ENCODE measurements around the gene EXOC5. TPM values are rescaled to one million over a fixed set of nuclear protein-coding genes. Genes with fewer than 3 reads are reported as not detected.

Gene EXOC5
- total RNA-seq, 1 experiment from 2014 or later = 51.0 TPM

DNA sequence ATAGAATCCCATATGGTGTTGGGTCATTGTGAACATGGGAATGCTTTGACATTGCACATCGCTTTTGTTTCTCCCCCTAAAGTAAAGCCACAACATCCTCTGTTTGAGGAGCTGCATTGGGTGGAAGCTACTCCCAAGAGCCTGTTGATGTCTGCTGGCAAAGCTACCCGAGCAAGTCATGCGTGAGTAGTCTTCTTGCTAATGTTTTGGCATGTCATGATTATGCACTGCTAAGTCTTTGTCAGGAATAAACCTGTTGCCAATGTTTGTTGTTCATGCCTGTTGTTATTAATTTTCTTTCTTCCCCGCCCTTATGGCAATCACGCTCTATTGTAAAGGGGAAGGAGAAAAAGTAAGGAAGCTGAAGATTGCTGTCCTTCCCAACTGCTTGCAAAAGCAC is 97.3 kb downstream of the EXOC5 start:
- no peaks in the 10 kb centered on the region for H4K20me1 ChIP-seq (ENCODE audit: insufficient read depth)
- H3K9me2 ChIP-seq (ENCODE audit: insufficient read depth) = no peaks in the 10 kb centered on the region
- DNase-seq = no peak
- POLR2A ChIA-PET (ENCODE audit: unreplicated experiment) = no interaction called here
- no peak overlapping the region for H3K4me2 ChIP-seq
- H3K36me3 ChIP-seq (ENCODE audit: low read depth) = no peaks in the 10 kb centered on the region
- no peaks in the 10 kb centered on the region for H3K79me2 ChIP-seq (ENCODE audit: low read depth)
- H3K27me3 ChIP-seq (ENCODE audit: insufficient read depth, low read depth) = no peaks in the 10 kb centered on the region
- no peaks in the 10 kb centered on the region for H3K4me1 ChIP-seq (replicated peaks; ENCODE audit: insufficient read depth)
- intact Hi-C loops (cut with micrococcal nuclease; ENCODE audit: unreplicated experiment) = no loop called here
- no peak overlapping the region for H3K27ac ChIP-seq
- H2AFZ ChIP-seq = no peak overlapping the region
- CTCF ChIA-PET = no interaction called here
- H3K4me3 ChIP-seq = no peak overlapping the region
- no peaks in the 10 kb centered on the region for H3F3A ChIP-seq (ENCODE audit: insufficient read depth, low read depth)
- TF ChIP-seq, protein P1, sequence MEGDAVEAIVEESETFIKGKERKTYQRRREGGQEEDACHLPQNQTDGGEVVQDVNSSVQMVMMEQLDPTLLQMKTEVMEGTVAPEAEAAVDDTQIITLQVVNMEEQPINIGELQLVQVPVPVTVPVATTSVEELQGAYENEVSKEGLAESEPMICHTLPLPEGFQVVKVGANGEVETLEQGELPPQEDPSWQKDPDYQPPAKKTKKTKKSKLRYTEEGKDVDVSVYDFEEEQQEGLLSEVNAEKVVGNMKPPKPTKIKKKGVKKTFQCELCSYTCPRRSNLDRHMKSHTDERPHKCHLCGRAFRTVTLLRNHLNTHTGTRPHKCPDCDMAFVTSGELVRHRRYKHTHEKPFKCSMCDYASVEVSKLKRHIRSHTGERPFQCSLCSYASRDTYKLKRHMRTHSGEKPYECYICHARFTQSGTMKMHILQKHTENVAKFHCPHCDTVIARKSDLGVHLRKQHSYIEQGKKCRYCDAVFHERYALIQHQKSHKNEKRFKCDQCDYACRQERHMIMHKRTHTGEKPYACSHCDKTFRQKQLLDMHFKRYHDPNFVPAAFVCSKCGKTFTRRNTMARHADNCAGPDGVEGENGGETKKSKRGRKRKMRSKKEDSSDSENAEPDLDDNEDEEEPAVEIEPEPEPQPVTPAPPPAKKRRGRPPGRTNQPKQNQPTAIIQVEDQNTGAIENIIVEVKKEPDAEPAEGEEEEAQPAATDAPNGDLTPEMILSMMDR (conservative IDR thresholded peaks at IDR 0.05) = no peak
- TF ChIP-seq EZH2 (IDR thresholded peaks at IDR 0.05; ENCODE audit: low read depth) = no peak
- BruUV-seq (replicated peaks) = no TSS peak
- H3K9me3 ChIP-seq (ENCODE audit: insufficient read depth, low read depth) = no peaks in the 10 kb centered on the region

GRCh38 chr14:57169901-57170300 is 98.8 kb downstream of the EXOC5 start:
- no peak for DNase-seq
- ChIA-PET POLR2A (ENCODE audit: unreplicated experiment) (no interaction called here), CTCF (no interaction called here)
- Histone ChIP-seq H3K27ac (no peak overlapping the region), H3K27me3 (ENCODE audit: insufficient read depth, low read depth) (no peaks in the 10 kb centered on the region), H3K4me2 (no peak overlapping the region), H4K20me1 (ENCODE audit: insufficient read depth) (no peaks in the 10 kb centered on the region), H3K9me2 (ENCODE audit: insufficient read depth) (no peaks in the 10 kb centered on the region), H3K4me1 (replicated peaks; ENCODE audit: insufficient read depth) (no peaks in the 10 kb centered on the region), H3K4me3 (no peak overlapping the region), H3K9me3 (ENCODE audit: insufficient read depth, low read depth) (no peaks in the 10 kb centered on the region), H2AFZ (no peak overlapping the region), H3K36me3 (ENCODE audit: low read depth) (no peaks in the 10 kb centered on the region), H3F3A (ENCODE audit: insufficient read depth, low read depth) (no peaks in the 10 kb centered on the region), H3K79me2 (ENCODE audit: low read depth) (no peaks in the 10 kb centered on the region)
- TF ChIP-seq EZH2 (IDR thresholded peaks at IDR 0.05; ENCODE audit: low read depth) = no peak
- TF ChIP-seq, protein P1 (conservative IDR thresholded peaks at IDR 0.05) = no peak
- BruUV-seq (replicated peaks) = no TSS peak
- intact Hi-C loops (cut with micrococcal nuclease; ENCODE audit: unreplicated experiment) = no loop called here

- H3K4me3 ChIP-seq = no peak overlapping the region
- no peaks in the 10 kb centered on the region for H3K9me3 ChIP-seq (ENCODE audit: insufficient read depth, low read depth)
- no peaks in the 10 kb centered on the region for H3K36me3 ChIP-seq (ENCODE audit: low read depth)
- POLR2A ChIA-PET (ENCODE audit: unreplicated experiment) = no interaction called here
- H2AFZ ChIP-seq = no peak overlapping the region
- no peaks in the 10 kb centered on the region for H4K20me1 ChIP-seq (ENCODE audit: insufficient read depth)
- no peak for DNase-seq
- H3K27me3 ChIP-seq (ENCODE audit: insufficient read depth, low read depth) = no peaks in the 10 kb centered on the region
- H3K27ac ChIP-seq = no peak overlapping the region
- H3K4me1 ChIP-seq (replicated peaks; ENCODE audit: insufficient read depth) = no peaks in the 10 kb centered on the region
- intact Hi-C loops (cut with micrococcal nuclease; ENCODE audit: unreplicated experiment) = no loop called here
- no TSS peak for BruUV-seq (replicated peaks)
- H3K4me2 ChIP-seq = no peak overlapping the region
- 0 out of 2 replicates have a peak, but pooled peaks cover 3% of the 10 kb centered on the region for H3K9me2 ChIP-seq (ENCODE audit: insufficient read depth)
- CTCF ChIA-PET = no interaction called here
- no peaks in the 10 kb centered on the region for H3K79me2 ChIP-seq (ENCODE audit: low read depth)
- TF ChIP-seq EZH2 (IDR thresholded peaks at IDR 0.05; ENCODE audit: low read depth) = no peak
- TF ChIP-seq, protein P1 (conservative IDR thresholded peaks at IDR 0.05) = no peak
- H3F3A ChIP-seq (ENCODE audit: insufficient read depth, low read depth) = no peaks in the 10 kb centered on the region
Observed at GRCh38 chr14:57168138-57168679, 100.5 kb downstream of the EXOC5 start.

Measured in PC-9 (cell line).